ENCODE results near the gene ADAMTS12. TPM values are rescaled to one million over a fixed set of nuclear protein-coding genes. Genes with fewer than 3 reads are reported as not detected.

ADAMTS12 gene
- total RNA-seq, 1 donor = 6.9 TPM

GRCh38 chr5:33579789-33580188 lies 312.0 kb downstream of the ADAMTS12 start:
- TF ChIP-seq CTCF (IDR thresholded peaks at IDR 0.05; ENCODE audit: extremely low read depth, low read depth, low read length) = no peak
- H3K4me3 ChIP-seq (ENCODE audit: insufficient read depth, low read length) = no peak overlapping the region

GRCh38 chr5:33579152-33579551 lies 312.6 kb downstream of the ADAMTS12 start:
- no peak overlapping the region for H3K4me2 ChIP-seq (ENCODE audit: insufficient read depth, low read length)
- H2AFZ ChIP-seq (ENCODE audit: low read length) = no peak overlapping the region
- no peak overlapping the region for H3K4me3 ChIP-seq (ENCODE audit: insufficient read depth, low read length)
- H4K20me1 ChIP-seq (ENCODE audit: insufficient read depth, low read length) = no peaks in the 10 kb centered on the region
- no peaks in the 10 kb centered on the region for H3K27me3 ChIP-seq (ENCODE audit: insufficient read depth, low read length)
- H3K9me3 ChIP-seq (ENCODE audit: low read depth, low read length) = no peaks in the 10 kb centered on the region
- no peak for TF ChIP-seq CTCF (IDR thresholded peaks at IDR 0.05; ENCODE audit: extremely low read depth, low read depth, low read length)
- H3K4me1 ChIP-seq (ENCODE audit: insufficient read depth, low read length) = no peaks in the 10 kb centered on the region
- no peaks in the 10 kb centered on the region for H3K79me2 ChIP-seq (ENCODE audit: insufficient read depth, low read length)
- H3K27ac ChIP-seq (ENCODE audit: low read depth, low read length) = no peak overlapping the region
- DNase-seq (ENCODE audit: insufficient read length, low spot score, missing footprints) = no peak
- H3K36me3 ChIP-seq (ENCODE audit: insufficient read depth, low read length) = peaks cover 22% of the 10 kb centered on the region

More at GRCh38 chr5:33579789-33580188, 312.0 kb downstream of the ADAMTS12 start:
- no peak for DNase-seq (ENCODE audit: insufficient read length, low spot score, missing footprints)
- no peaks in the 10 kb centered on the region for H3K4me1 ChIP-seq (ENCODE audit: insufficient read depth, low read length)
- peaks cover 26% of the 10 kb centered on the region for H3K36me3 ChIP-seq (ENCODE audit: insufficient read depth, low read length)
- H3K79me2 ChIP-seq (ENCODE audit: insufficient read depth, low read length) = no peaks in the 10 kb centered on the region
- no peaks in the 10 kb centered on the region for H3K9me3 ChIP-seq (ENCODE audit: low read depth, low read length)
- no peak overlapping the region for H3K27ac ChIP-seq (ENCODE audit: low read depth, low read length)
- no peaks in the 10 kb centered on the region for H3K27me3 ChIP-seq (ENCODE audit: insufficient read depth, low read length)
- no peaks in the 10 kb centered on the region for H4K20me1 ChIP-seq (ENCODE audit: insufficient read depth, low read length)
- H2AFZ ChIP-seq (ENCODE audit: low read length) = no peak overlapping the region
- no peak overlapping the region for H3K4me2 ChIP-seq (ENCODE audit: insufficient read depth, low read length)

GRCh38 chr5:33576726-33577590 lies 314.8 kb downstream of the ADAMTS12 start:
- Histone ChIP-seq H3K9me3 (ENCODE audit: low read depth, low read length) (no peaks in the 10 kb centered on the region), H4K20me1 (ENCODE audit: insufficient read depth, low read length) (no peaks in the 10 kb centered on the region), H3K4me2 (ENCODE audit: insufficient read depth, low read length) (no peak overlapping the region), H3K36me3 (ENCODE audit: insufficient read depth, low read length) (peaks cover 22% of the 10 kb centered on the region), H3K4me1 (ENCODE audit: insufficient read depth, low read length) (no peaks in the 10 kb centered on the region), H3K79me2 (ENCODE audit: insufficient read depth, low read length) (no peaks in the 10 kb centered on the region), H2AFZ (ENCODE audit: low read length) (no peak overlapping the region), H3K27me3 (ENCODE audit: insufficient read depth, low read length) (no peaks in the 10 kb centered on the region), H3K4me3 (ENCODE audit: insufficient read depth, low read length) (no peak overlapping the region), H3K27ac (ENCODE audit: low read depth, low read length) (no peak overlapping the region)
- TF ChIP-seq CTCF (IDR thresholded peaks at IDR 0.05; ENCODE audit: extremely low read depth, low read depth, low read length) = no peak
- no peak for DNase-seq (ENCODE audit: insufficient read length, low spot score, missing footprints)

- H3K79me2 ChIP-seq (ENCODE audit: insufficient read depth, low read length) = no peaks in the 10 kb centered on the region
- H3K27ac ChIP-seq (ENCODE audit: low read depth, low read length) = no peak overlapping the region
- TF ChIP-seq CTCF (IDR thresholded peaks at IDR 0.05; ENCODE audit: extremely low read depth, low read depth, low read length) = no peak
- no peak overlapping the region for H3K4me2 ChIP-seq (ENCODE audit: insufficient read depth, low read length)
- no peak overlapping the region for H2AFZ ChIP-seq (ENCODE audit: low read length)
- DNase-seq (ENCODE audit: insufficient read length, low spot score, missing footprints) = no peak
- H3K4me3 ChIP-seq (ENCODE audit: insufficient read depth, low read length) = no peak overlapping the region
- H3K4me1 ChIP-seq (ENCODE audit: insufficient read depth, low read length) = no peaks in the 10 kb centered on the region
- peaks cover 8% of the 10 kb centered on the region for H4K20me1 ChIP-seq (ENCODE audit: insufficient read depth, low read length)
- H3K36me3 ChIP-seq (ENCODE audit: insufficient read depth, low read length) = no peaks in the 10 kb centered on the region
- no peaks in the 10 kb centered on the region for H3K9me3 ChIP-seq (ENCODE audit: low read depth, low read length)
- H3K27me3 ChIP-seq (ENCODE audit: insufficient read depth, low read length) = no peaks in the 10 kb centered on the region
Measured at GRCh38 chr5:33565324-33565723, 326.5 kb downstream of the ADAMTS12 start.
